ENCODE results near the gene PIWIL4. TPM values are rescaled to one million over a fixed set of nuclear protein-coding genes. Genes with fewer than 3 reads are reported as not detected.
"Not testable (repeated sequence)": the region's sequence is repeated elsewhere in the genome, so short reads cannot be mapped to it uniquely, and the experiment has no call there.

The PIWIL4 gene
- total and polyA plus RNA-seq, 9 of the 15 experiments (the other 6 are each of a cell fraction or from before 2014, with no cell fraction given): 6.3 to 17.0 (median 10.8) TPM

- ATAC-seq; H3K27ac ChIP-seq (ENCODE audit: extremely low read depth, low read depth, low read length); H3K9me1 ChIP-seq (ENCODE audit: control insufficient read depth, insufficient read depth, low read length); H3K4me3 ChIP-seq; BruUV-seq (replicated peaks); H4K20me1 ChIP-seq (replicated peaks; ENCODE audit: control insufficient read depth, insufficient read depth, low read length); H3K27me3 ChIP-seq (ENCODE audit: control insufficient read depth in 2 of 2, insufficient read depth in 2 of 2, low read length in 2 of 2); POLR2A ChIA-PET; H3K4me1 ChIP-seq (replicated peaks in 1 of 2; ENCODE audit: control insufficient read depth in 2 of 2, insufficient read depth in 2 of 2, low read length in 2 of 2); H3K9ac ChIP-seq (ENCODE audit: insufficient read depth in 1 of 2, low read depth in 2 of 2, low read length in 2 of 2); FAIRE-seq; H3K36me3 ChIP-seq (ENCODE audit: control insufficient read depth, insufficient read depth, low read length); H3K4me2 ChIP-seq (ENCODE audit: insufficient read depth, low read length); H3K79me2 ChIP-seq (ENCODE audit: control insufficient read depth, insufficient read depth, low read length); intact Hi-C loops (cut with micrococcal nuclease); H2AFZ ChIP-seq (ENCODE audit: low read depth, low read length); DNase-seq (ENCODE audit: extremely low read depth in 1 of 4, low spot score in 3 of 4); CTCF ChIA-PET (ENCODE audit: low intra/inter-chr PET ratio): not testable (repeated sequence)
- in situ Hi-C loops (cut with MboI): loop anchor here (10.0 kb wide), 2 partner anchors 269 to 519 kb away; no protein-coding TSS in a partner anchor
- peaks cover 11% of the 10 kb centered on the region for H3K9me3 ChIP-seq (replicated peaks; ENCODE audit: control insufficient read depth, insufficient read depth, low read depth, low read length)
- TF ChIP-seq VEZF1 (CRISPR knock-in tag; IDR thresholded peaks at IDR 0.05) (peak; percentile 20; the same call in 1 of the 2 replicates), NFIC (IDR thresholded peaks at IDR 0.05) (peak; percentile 62), CBFA2T2 (conservative IDR thresholded peaks at IDR 0.05) (0 out of 2 replicates have a peak, but pooled peaks have one; percentile 22), TAL1 (IDR thresholded peaks at IDR 0.05) (peak; percentile 40; the same call in 1 of the 2 replicates), CBFA2T3 (IDR thresholded peaks at IDR 0.05) (peak; percentile 54; the same call in 1 of the 2 replicates), ARID1B (IDR thresholded peaks at IDR 0.05) (peak; percentile 55)
- 23% methylated on average over 3 of the region's 3 CpGs for WGBS (ENCODE audit: insufficient coverage, low coverage, missing lambda C conversion rate)
Observed at GRCh38 chr11:94625422-94625821, 58.3 kb downstream of the PIWIL4 start.
